ENCODE data around the gene SOX18.

SOX18 gene

DNA sequence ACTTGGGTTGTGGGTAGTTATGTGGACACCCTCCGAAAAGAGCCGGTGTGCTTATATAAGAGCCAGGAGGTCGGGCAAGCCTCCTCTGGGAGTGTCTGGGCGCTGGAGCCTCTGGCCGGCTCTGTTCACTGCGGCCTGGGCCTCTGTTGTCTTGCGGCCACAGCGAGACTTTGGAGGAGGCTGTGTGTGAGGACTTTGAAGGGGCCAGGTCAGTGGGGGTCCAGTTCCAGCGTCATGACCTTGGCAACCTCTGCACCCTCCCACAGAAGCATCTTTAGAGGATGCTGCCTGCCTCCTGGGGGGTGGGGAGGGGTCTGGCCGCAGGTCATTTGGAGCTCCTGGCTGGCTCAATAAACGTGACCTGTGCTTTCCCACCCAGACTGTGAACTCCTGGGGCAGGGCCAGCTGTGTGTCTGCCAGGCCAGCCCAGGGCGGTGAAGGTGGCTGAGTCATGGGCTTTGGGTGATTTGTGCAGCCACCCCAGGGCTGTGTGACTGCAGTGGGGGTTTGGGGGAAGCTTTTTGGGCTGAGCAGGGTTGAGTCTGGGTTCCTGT is 14.8 kb upstream of the SOX18 start:
- Histone ChIP-seq H3K9me3 (ENCODE audit: control insufficient read depth, insufficient read depth, low read length) (no peaks in the 10 kb centered on the region), H3K36me3 (ENCODE audit: control insufficient read depth, insufficient read depth, low read length) (peaks cover 3% of the 10 kb centered on the region), H3K4me3 (ENCODE audit: low read depth, low read length) (peak overlapping the region; percentile 75), H3K4me1 (ENCODE audit: control insufficient read depth, insufficient read depth, low read length) (peaks cover 2% of the 10 kb centered on the region), H3K27me3 (ENCODE audit: control insufficient read depth, insufficient read depth, low read length) (no peaks in the 10 kb centered on the region), H3K9ac (ENCODE audit: low read depth, low read length) (no peak overlapping the region)

DNA sequence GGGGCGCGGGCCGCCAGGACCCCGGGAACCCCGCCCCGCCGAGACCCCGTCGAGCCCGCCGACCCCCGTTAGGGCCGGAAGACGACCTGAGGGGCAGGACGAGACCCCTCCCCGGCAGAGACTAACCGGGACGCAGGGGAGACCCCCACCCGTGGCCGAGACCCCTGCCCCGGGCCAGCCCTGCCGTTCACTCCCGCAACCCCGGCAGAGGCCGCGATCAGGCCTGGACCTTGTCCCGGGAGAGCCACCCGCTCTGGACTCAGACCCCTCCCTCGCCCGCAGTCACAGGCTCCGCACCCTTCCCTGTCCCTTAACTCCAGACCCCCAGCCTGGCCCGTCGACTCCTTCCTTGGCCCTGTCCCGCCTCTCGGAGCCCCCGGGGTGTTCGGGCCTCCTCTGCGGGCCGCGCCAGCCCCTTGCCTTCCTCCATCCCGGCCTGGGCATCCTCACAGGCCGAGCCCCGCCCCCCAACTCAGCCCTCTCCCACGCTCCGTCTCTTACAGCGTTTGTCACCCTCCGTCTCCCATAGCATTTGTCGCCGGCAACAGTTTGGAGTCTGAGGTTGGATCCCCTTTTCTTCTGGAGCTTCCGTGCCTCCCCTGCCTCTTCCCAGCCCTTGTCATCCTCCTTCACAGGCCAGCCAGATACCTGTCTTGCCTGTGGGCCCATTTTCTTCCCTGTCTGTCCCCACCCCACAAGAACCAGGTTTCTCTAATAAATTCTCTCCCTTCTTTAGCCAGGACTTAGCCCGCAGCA is 14.1 kb upstream of the SOX18 start:
- no peak overlapping the region for H3K9ac ChIP-seq (ENCODE audit: low read depth, low read length)
- H3K27me3 ChIP-seq (ENCODE audit: control insufficient read depth, insufficient read depth, low read length): no peaks in the 10 kb centered on the region
- H3K9me3 ChIP-seq (ENCODE audit: control insufficient read depth, insufficient read depth, low read length): no peaks in the 10 kb centered on the region
- peaks cover 3% of the 10 kb centered on the region for H3K36me3 ChIP-seq (ENCODE audit: control insufficient read depth, insufficient read depth, low read length)
- H3K4me1 ChIP-seq (ENCODE audit: control insufficient read depth, insufficient read depth, low read length): peaks cover 2% of the 10 kb centered on the region
- H3K4me3 ChIP-seq (ENCODE audit: low read depth, low read length): peak overlapping the region; percentile 75

DNA sequence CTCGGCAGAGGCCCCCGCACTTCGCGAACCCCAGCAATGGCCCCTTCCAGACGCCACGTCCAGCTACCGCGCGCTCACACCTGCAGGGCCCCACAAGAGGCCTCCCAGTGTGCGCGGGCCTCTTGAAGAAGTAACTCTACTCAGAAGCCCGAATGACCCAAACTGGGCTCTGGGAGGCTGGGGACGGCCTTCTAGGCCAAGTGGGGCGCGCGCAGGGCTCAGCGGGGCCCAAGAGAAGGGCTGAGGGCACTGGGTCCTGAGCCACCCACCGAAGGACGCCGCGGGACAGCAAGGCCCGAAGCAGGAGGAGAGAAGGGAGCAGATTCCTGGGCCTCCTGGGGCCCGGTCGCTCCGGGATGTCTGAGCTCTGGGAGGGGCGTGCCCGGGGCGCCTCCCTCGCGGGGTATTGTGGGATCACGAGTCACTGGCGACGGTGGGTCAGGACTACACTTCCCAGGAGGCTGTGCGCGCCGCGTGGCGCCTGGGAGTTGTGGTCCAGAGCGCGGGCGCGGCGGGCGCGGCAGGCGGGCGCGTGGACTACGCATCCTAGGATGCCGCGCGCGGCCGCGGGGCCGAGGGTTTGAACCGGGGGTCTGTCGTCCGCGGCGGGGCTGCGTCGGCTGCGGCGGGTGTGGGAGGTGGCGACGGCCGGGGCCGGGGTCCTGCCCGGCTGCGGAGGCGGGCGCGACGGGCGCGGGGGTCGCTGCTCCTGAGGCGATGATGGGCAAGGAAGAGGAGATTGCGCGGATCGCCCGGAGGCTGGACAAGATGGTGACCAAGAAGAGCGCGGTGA is 13.4 kb upstream of the SOX18 start, which contains the start of gene TCEA2:
Gene TCEA2 (plus strand): TSS at position 603 of the 793 bp plus-strand sequence. CDS start 115 bp downstream, at position 718.
- Histone ChIP-seq H3K36me3 (ENCODE audit: control insufficient read depth, insufficient read depth, low read length) (no peaks in the 10 kb centered on the region), H3K9ac (ENCODE audit: low read depth, low read length) (peak within 1 kb of the TSS; percentile 76), H3K27me3 (ENCODE audit: control insufficient read depth, insufficient read depth, low read length) (no peaks in the 10 kb centered on the region), H3K9me3 (ENCODE audit: control insufficient read depth, insufficient read depth, low read length) (no peaks in the 10 kb centered on the region), H3K4me1 (ENCODE audit: control insufficient read depth, insufficient read depth, low read length) (no peaks in the 10 kb centered on the region), H3K4me3 (ENCODE audit: low read depth, low read length) (peak within 1 kb of the TSS; percentile 75)

DNA sequence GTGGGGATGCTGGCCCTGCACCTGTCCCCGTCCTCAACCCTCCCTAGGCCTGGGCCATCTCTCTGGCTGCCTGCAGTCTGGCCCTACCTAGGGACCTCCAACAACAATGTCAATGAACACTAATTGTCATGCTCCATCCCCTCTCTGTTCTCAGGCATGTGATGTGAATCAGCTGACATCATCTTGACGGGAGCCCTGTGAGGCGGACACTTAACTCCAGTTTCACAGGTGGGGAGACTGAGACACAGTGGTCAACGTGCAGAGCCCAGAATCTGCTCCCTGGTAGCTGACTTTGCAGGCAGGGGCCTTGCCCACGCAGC is 12.8 kb upstream of the SOX18 start:
- Histone ChIP-seq H3K9me3 (ENCODE audit: control insufficient read depth, insufficient read depth, low read length) (no peaks in the 10 kb centered on the region), H3K4me3 (ENCODE audit: low read depth, low read length) (peak overlapping the region; percentile 75), H3K4me1 (ENCODE audit: control insufficient read depth, insufficient read depth, low read length) (peaks cover 2% of the 10 kb centered on the region), H3K9ac (ENCODE audit: low read depth, low read length) (peak overlapping the region; percentile 76), H3K36me3 (ENCODE audit: control insufficient read depth, insufficient read depth, low read length) (no peaks in the 10 kb centered on the region), H3K27me3 (ENCODE audit: control insufficient read depth, insufficient read depth, low read length) (no peaks in the 10 kb centered on the region)

DNA sequence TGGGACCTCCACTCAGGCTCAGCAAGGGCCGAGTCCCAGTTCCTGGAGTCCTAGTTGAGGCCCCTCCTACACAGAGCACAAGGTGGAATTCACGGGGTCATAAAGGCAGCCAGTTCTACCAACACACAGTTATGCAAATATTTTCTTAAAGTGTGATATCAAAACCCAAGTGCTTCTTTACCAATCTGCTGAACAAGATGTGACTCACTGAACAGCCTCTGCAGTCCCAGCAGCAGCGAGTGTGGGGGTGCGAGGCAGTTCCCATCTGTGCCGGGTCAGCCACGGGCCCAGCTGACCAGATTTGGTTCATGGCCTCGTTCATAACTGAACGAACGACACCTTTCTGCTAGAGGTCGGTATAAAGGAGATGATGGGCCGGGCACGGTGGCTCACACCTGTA is 9.1 kb upstream of the SOX18 start:
- Histone ChIP-seq H3K4me3 (ENCODE audit: low read depth, low read length) (no peak overlapping the region), H3K9ac (ENCODE audit: low read depth, low read length) (no peak overlapping the region), H3K9me3 (ENCODE audit: control insufficient read depth, insufficient read depth, low read length) (no peaks in the 10 kb centered on the region)

DNA sequence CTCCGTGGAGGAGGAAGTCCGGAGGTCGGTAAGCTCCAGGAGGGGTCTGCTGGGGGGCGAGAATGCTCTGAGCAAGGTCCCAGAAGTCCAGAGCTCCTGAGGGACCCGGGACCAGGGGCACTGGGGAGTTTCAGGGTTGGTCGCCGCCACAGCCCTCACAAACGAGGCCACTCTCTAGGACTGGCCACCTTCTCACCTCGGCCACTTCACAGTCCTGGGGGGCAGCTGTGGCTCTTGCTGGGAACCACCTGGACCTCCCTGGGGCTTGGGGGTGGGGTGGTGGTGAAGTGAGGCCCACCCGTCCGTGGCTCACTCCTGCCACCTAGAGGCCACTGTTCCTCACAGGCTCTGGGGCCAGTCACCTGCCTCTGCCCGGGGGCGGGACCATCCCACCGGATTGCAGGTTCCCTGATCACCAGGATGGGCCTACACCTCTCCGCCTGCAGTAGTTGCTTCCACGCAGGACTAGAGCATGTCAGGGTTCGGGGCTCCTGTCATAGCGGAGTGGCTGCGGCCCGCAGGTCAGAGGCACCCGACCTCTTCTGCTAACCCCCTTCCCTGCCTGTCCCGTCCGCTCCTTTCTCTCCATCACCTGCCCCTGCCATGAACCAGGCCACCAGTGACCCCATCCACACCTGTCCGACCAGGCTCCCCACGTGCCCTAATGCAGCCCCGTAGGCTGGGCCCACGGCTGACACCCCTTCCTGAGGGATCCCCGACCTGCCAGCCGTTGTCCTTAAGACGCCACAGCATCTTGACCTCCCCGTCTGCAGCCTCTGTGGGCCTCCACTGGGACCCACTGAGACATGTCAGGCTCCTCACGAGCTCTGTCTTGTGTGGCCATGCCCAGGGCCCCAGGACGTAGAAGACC is 8.4 kb upstream of the SOX18 start:
- H3K4me3 ChIP-seq (ENCODE audit: low read depth, low read length): peak overlapping the region; percentile 32
- peaks cover 2% of the 10 kb centered on the region for H3K27me3 ChIP-seq (ENCODE audit: control insufficient read depth, insufficient read depth, low read length)
- no peak overlapping the region for H3K9ac ChIP-seq (ENCODE audit: low read depth, low read length)
- peaks cover 6% of the 10 kb centered on the region for H3K4me1 ChIP-seq (ENCODE audit: control insufficient read depth, insufficient read depth, low read length)
- no peaks in the 10 kb centered on the region for H3K9me3 ChIP-seq (ENCODE audit: control insufficient read depth, insufficient read depth, low read length)
- no peaks in the 10 kb centered on the region for H3K36me3 ChIP-seq (ENCODE audit: control insufficient read depth, insufficient read depth, low read length)

More for the DNA sequence above, 9.1 kb upstream of the SOX18 start:
- Histone ChIP-seq H3K27me3 (ENCODE audit: control insufficient read depth, insufficient read depth, low read length) (peaks cover 2% of the 10 kb centered on the region), H3K36me3 (ENCODE audit: control insufficient read depth, insufficient read depth, low read length) (no peaks in the 10 kb centered on the region), H3K4me1 (ENCODE audit: control insufficient read depth, insufficient read depth, low read length) (peaks cover 6% of the 10 kb centered on the region)

DNA sequence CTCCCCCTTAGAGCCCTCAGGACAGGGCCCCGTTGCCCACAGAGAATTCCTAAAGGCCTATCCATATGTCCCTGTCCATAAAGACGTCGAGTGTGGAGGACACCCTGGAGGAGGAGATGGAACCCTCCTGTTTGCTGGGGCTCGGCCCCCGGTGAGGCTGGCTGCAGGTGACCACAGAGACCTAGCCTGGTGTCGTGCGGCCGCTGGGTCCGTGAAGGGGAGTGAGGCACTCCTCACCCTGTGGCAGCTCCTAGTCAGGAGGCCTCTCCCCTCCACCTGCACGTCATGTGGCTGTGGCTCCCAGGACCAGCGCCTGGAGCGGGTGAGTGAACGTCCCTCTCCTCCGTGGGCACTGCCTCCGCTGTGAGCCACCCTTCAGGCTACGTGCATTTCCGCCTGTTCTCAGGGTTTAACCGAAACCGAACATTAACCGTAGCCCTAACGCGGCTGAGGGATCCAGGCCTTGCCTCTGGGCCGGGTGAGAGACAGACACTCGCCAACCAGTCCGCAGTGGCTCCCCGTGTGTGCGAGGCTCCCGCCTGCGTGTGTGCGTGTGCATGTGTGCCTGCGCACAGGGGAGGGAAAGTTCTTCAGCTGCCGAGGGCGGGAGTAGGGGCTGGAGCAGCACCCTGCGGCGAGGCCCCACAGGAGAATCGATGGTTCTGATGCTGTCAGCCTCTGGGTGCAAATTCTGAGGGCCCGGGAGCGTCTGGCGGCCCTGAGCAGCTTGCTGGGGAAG is 7.6 kb upstream of the SOX18 start:
- Histone ChIP-seq H3K9me3 (ENCODE audit: control insufficient read depth, insufficient read depth, low read length) (no peaks in the 10 kb centered on the region), H3K27me3 (ENCODE audit: control insufficient read depth, insufficient read depth, low read length) (peaks cover 6% of the 10 kb centered on the region), H3K4me1 (ENCODE audit: control insufficient read depth, insufficient read depth, low read length) (peaks cover 6% of the 10 kb centered on the region), H3K4me3 (ENCODE audit: low read depth, low read length) (peak overlapping the region; percentile 32), H3K9ac (ENCODE audit: low read depth, low read length) (no peak overlapping the region), H3K36me3 (ENCODE audit: control insufficient read depth, insufficient read depth, low read length) (no peaks in the 10 kb centered on the region)

DNA sequence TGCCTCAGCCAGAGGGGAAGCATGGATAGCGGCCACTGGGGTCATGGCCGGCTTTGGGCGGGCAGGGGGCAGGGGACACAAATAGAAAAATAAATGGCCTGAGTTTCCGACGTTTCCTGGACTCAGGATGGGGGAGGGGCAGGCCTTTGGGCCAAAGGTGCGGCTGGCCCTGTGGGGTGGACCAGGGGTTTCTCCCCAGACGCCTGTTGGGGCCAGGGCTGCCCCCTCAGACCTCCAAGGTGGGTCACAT is 7.1 kb upstream of the SOX18 start:
- peaks cover 6% of the 10 kb centered on the region for H3K27me3 ChIP-seq (ENCODE audit: control insufficient read depth, insufficient read depth, low read length)
- no peak overlapping the region for H3K9ac ChIP-seq (ENCODE audit: low read depth, low read length)
- H3K36me3 ChIP-seq (ENCODE audit: control insufficient read depth, insufficient read depth, low read length): no peaks in the 10 kb centered on the region
- no peak overlapping the region for H3K4me3 ChIP-seq (ENCODE audit: low read depth, low read length)
- H3K9me3 ChIP-seq (ENCODE audit: control insufficient read depth, insufficient read depth, low read length): no peaks in the 10 kb centered on the region
- peaks cover 6% of the 10 kb centered on the region for H3K4me1 ChIP-seq (ENCODE audit: control insufficient read depth, insufficient read depth, low read length)

DNA sequence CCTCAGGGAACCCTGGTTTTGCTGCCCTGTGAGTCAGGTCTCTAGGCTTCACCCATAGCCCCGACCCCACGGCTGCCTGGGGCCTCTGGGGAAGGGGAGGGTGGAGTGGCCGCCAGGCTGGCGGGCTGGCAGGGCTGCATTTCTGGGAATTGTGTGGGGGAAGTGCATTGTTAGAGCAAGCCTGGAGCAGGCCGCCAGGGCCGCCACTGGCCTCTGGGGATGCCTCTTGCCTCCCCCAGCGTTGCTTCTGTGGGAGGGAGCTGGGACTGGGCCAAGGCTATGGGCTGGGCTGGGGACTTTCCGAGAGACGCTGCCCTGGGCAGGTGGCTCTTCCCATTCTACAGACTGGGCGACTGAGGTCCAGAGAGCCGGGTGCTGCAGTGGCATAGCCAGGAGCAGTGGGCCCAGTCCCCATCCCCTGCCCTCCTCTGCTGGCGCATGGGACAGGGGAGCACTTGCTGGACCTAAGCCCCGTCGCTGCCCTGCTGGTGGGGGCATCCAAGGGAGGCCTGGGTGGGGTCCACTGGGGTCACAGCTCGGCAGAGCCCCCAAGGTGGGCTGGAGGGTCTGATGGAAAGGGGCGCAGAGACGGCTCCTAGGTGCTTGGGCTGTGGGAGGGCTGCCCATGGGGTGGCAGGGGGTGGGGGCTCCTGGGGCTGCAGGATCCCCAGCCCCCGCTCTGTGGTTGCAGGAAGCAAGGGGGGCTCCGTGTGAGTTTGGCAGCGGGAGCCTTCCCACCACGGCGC is 6.6 kb upstream of the SOX18 start:
- H3K4me1 ChIP-seq (ENCODE audit: control insufficient read depth, insufficient read depth, low read length): peaks cover 6% of the 10 kb centered on the region
- no peak overlapping the region for H3K4me3 ChIP-seq (ENCODE audit: low read depth, low read length)
- peaks cover 6% of the 10 kb centered on the region for H3K27me3 ChIP-seq (ENCODE audit: control insufficient read depth, insufficient read depth, low read length)
- no peaks in the 10 kb centered on the region for H3K9me3 ChIP-seq (ENCODE audit: control insufficient read depth, insufficient read depth, low read length)
- H3K9ac ChIP-seq (ENCODE audit: low read depth, low read length): no peak overlapping the region
- no peaks in the 10 kb centered on the region for H3K36me3 ChIP-seq (ENCODE audit: control insufficient read depth, insufficient read depth, low read length)

DNA sequence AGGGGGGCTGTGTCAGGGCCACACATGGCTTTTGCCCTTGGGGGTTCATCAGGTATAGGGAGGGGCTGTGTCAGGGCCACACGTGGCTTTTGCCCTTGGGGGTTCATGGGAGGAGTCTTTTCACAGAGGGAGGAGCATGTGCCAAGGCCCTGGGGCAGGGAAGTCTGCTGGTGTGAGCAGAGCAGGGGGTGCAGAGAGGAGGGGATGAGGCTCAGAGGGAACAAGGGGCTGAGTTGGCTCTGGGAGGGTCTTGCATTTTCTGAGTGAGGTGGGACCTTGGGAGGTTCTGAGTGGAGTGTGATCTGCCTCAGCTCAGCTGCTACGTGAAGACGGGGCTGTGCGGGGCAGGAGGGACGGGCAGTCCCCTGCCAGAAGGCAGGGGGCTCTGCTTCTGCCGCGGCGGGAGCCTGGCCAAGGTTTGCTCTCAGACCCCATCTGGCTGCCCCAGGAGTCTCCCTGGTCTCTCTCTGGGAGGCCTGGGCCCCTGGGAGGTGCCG is 6.0 kb upstream of the SOX18 start:
- H3K4me3 ChIP-seq (ENCODE audit: low read depth, low read length): no peak overlapping the region
- no peak overlapping the region for H3K9ac ChIP-seq (ENCODE audit: low read depth, low read length)
- H3K9me3 ChIP-seq (ENCODE audit: control insufficient read depth, insufficient read depth, low read length): no peaks in the 10 kb centered on the region
- peaks cover 9% of the 10 kb centered on the region for H3K27me3 ChIP-seq (ENCODE audit: control insufficient read depth, insufficient read depth, low read length)
- no peaks in the 10 kb centered on the region for H3K36me3 ChIP-seq (ENCODE audit: control insufficient read depth, insufficient read depth, low read length)
- H3K4me1 ChIP-seq (ENCODE audit: control insufficient read depth, insufficient read depth, low read length): peaks cover 6% of the 10 kb centered on the region

Measured in iPS-15b (cell line).